HG03354 (cell line): ENCODE data around the gene FBXO17.

Experiments
- ATAC-seq: cut with Tn5 transposase; IDR thresholded peaks from one replicate; pipeline ENCODE4 v1.9.1; 2021; ENCODE audit warnings: mild to moderate bottlenecking; ENCODE audit not compliant: unreplicated experiment, poor library complexity, severe bottlenecking

FBXO17 gene

DNA sequence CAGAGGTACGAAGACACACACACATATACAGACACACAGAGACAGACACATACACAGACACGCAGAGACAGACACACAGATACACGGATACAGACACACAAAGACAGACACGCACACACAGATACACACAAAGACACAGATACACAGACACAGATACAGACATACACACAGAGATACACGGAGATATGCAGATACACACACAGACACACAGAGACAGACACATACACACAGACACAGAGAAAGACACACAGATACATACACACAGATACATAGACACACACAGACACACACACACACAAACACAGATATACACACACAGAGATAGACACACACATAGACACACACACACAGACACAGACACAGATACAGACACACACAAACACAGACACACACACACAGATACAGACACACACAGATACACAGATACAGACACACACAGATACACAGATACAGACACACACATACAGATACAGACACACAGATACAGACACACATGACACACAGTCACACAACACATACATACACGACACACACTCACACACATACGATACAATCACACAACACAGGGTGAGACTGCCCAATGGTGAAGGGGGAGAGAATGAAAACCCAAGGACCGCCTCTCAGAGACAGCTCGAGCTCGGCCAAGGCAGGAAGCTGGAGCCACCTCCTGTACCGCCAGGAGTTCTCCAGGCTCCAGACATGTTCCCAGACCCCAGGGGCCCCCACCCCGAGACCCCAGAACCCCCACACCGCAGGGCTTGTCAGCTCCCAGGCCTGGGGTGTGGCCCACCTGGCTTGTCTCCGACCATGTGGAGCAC, 54.7 kb downstream of the FBXO17 start:
- ATAC-seq = no peak

DNA sequence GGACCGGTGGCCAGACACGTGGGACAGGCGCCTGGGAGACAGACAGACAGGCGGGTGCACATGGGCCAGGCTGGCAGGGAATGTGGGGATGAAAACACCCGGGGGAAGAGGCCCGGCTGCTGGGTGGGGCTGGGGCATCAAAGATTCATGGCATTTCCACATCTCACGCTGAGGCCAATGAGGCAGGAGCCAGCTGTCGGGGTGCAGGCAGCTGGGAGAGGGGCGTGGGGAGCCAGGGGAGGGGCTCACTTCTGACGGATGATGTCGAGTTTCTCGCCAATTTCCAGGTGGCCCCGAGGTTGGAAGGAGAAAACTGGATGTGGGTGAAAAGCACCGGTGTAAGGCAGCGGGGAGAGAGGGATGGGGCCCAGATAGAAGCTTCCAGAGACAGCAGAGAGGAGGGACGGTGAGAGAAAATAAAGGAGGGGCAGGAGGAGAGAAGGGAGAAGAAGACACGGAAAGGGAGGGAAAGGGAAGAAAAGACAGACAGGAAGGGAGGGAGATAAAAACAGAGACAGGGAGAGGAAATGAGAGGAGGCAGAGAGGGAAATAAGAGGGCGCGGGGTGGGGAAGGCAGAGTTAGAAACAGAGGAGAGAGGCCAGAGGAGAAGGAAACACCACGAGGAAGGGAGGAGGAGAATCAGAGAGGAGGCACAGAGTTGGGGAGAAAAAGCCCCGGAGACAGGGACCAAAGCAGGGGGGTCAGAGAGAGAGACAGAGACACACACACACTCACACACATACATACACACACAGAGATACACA, 55.5 kb downstream of the FBXO17 start:
- ATAC-seq = no peak

- ATAC-seq = no peak
Observed at GRCh38 chr19:38918526-38918925, 57.0 kb downstream of the FBXO17 start.

- no peak for ATAC-seq
Observed at GRCh38 chr19:38917921-38918491, 57.5 kb downstream of the FBXO17 start.

DNA sequence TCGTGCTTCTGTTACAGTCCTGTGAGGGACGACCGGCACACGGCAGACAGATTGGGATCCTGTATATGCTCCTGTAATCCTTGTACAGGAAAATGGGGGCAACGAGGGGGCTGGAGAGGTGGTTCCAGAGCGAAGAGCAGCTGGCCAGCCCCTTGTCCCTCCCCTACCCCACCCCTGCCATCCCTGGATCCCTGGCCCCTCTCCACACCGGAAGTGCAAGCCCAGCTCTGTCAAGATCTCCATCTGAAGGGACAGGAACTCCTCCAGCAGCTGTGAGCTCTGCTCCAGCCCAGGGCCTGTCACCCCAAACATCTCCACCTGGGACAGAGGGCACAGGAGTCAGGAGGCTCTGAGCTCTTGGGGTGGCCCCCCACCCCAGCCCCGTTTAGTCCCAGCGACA, 58.0 kb downstream of the FBXO17 start:
- ATAC-seq = no peak

- ATAC-seq = no peak
Observed at GRCh38 chr19:38915329-38916321, 59.9 kb downstream of the FBXO17 start.

- ATAC-seq = no peak
Observed at GRCh38 chr19:38913958-38914357, 61.6 kb downstream of the FBXO17 start.

GRCh38 chr19:38912600-38913514, 62.7 kb downstream of the FBXO17 start:
- ATAC-seq = no peak

DNA sequence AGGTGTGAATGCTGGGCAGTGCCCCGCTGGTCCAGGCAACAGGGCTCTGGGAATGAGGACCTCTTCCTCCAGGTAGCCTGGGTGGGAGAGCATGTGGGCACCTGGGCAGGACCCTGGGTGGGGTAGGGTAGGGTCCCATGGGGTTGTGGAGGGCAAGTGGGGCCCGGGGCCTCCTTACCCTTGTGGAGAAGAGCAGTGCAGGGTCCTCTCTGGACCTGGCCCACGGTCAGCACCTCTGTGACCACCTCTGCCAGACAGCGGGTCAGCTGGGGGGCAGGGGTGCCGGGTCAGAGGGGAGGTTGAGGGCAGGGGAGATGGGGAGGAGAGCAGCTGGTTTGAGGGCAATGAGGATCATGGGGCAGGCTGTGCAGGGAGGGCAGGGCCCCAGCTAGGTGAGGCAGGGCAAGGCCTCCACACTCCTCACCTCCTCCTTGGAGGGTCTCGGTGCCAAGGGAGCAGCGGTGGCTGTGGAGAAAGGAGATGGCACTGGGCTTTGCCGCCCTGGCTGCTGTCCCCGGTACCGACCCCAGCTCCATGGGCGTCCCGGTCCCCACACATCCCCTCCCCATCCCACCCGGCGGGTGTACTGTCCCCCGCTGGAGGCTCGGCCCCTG, 64.0 kb downstream of the FBXO17 start:
- no peak for ATAC-seq

DNA sequence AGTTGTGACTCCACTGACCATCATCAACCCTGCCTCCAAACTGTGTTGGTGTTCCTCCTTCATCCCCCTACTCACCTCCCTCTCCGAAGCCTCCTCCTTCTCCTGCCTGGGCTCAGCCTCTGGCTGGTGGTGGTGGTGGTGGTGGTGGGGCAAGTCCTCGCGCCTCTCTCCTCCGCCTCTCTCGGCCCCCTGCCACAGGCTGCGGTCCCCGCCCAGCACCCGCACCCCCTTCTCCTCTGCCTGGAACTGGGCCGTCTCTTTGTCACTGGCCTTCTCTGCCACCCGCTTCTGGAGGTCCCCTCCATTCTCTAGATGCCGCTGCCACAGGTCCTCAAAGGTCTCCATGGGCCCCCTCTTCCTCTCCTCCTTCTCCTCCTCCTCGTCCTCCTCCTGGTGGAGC, 65.1 kb downstream of the FBXO17 start:
- no peak for ATAC-seq

DNA sequence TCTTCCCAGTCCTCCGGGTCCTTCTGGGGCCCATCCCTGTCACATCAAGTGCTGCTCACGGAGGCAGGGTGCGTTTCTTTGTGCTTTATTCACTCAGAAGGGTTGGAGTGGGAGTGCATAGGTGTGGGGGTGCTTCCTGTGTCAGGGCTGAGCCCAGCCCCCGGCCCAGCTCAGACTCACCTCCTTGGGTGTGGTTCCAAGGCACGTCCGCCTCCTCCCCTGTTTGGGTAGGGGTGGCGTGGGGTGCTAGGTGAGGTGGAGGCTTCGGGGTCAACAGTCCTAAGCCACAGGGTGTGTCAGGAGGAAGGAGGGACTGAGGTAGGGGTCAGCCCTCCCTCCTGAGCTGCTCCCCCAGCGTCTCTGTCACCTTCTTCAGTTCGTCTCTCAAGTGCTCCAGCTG, 66.6 kb downstream of the FBXO17 start:
- no peak for ATAC-seq

DNA sequence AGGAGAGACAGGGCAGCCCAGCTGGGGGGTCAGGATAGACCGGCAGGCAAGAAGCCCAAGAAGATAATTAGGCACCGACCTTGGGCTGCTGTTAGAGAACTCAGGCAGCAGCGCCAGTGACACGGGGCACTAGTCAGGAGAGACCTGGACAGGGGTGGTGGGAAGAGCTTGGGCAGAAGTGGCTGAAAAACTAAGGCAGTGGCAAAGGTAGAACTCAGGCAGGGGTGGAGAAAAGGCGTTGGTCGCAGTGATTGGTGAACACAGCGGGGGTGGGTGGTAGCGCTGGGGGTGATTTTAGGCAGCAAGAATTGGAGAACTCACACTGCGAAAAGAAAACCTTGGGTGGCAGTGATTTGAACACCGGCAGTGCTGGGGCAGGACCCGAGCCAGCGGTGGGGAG, 67.9 kb downstream of the FBXO17 start:
- ATAC-seq = no peak

DNA sequence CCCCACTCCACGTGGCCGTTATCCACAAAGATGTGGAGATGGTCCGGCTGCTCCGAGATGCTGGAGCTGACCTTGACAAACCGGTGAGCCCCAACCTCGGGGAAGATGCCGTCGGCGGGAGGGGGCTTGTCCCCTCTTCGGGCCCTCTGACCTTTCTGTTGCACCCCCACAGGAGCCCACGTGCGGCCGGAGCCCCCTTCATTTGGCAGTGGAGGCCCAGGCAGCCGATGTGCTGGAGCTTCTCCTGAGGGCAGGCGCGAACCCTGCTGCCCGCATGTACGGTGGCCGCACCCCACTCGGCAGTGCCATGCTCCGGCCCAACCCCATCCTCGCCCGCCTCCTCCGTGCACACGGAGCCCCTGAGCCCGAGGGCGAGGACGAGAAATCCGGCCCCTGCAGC, 68.3 kb downstream of the FBXO17 start:
- no peak for ATAC-seq

- no peak for ATAC-seq
Observed at GRCh38 chr19:38905620-38906019, 69.9 kb downstream of the FBXO17 start.

DNA sequence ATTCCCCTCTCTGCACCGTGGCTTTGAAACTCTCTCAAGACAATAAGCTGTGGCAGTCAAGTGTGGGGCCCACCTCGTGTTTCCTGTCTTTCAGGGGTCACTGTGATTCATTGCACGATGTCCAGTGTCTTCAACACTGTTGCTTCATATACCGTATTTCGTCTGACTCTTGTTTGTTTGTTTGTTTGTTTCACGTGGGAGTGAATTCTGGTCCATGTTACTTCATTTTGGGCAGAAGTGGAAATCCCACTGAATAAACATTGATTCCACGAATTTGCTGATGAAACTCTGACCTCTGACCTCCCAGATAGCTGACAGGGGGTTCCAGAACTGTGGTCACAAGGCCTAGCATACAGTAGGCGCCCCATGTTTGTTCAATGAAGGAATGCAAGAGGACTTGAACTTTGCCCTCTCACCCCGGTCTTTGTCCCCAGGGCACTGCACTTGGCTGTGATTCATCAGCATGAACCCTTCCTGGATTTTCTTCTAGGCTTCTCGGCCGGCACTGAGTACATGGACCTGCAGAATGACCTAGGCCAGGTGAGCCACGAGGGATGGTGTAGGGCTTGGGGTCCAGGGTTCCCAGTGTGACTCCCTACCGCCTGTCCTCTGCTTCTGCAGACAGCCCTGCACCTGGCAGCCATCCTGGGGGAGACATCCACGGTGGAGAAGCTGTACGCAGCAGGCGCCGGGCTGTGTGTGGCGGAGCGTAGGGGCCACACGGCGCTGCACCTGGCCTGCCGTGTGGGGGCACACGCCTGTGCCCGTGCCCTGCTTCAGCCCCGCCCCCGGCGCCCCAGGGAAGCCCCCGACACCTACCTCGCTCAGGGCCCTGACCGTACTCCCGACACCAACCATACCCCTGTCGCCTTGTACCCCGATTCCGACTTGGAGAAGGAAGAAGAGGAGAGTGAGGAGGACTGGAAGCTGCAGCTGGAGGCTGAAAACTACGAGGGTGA, 70.7 kb downstream of the FBXO17 start:
- ATAC-seq = no peak

- no peak for ATAC-seq
Observed at GRCh38 chr19:38901683-38902082, 73.9 kb downstream of the FBXO17 start.

DNA sequence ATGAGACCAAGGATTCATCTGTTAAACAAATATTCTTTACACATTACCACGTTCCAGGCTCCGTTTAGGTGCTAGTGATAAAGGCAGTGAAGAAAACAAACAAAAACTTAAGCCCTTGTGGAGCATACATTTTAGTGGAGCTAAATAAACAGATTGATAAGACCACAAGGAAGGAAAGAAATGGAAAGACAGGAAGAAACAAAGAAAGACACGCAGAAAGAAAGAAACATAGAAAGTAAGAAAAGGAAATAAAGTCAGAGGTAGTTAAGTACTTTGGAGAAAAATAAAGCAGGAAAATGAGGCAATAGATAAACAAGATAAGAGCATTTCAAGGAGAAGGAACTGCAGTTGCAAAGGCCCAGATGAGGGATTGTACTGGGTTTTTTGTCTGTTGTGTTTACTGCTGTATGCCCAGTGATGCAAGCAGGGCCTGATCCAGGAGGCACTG, 74.8 kb downstream of the FBXO17 start:
- ATAC-seq = no peak
